ENCODE measurements around the gene SGCD.

Gene SGCD

DNA sequence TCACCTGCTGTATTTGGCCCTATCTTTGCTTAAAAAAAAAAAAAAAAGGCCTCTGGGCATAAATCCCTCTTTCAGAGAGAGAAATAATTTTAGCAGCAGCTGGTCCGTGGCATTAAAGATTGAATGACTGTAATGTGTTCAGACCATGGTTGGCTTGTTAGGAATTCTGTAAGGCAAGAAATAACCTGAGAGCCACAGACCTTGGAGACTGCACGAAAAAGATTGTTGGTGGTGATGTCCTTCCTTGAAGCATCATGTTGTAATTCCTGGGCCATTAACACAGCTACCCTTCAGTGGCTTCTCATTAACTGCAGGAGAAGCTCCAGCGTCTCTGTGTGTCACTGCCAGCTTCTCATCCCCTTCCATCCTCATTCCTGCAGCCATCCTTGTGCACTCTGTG is 79.0 kb downstream of the SGCD start:
- DNase-seq = no peak

DNA sequence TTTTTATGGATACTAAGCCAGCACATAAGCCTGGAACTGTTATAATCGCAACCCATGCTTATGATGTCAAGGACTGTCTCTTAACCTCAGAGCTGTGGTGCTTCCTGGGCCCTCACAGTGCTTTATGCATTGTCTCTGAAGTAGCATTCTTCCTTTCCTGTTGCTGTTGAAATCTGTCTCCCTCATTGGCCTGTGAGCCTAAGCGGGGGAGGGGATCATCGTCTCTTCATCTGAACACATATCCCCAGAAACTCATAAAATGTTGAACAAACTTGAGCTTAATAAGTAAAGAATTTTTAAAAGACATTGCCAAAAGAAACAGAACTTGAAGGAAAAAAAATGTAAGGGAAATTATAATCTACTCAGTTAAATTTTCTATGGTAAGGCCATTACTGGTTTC is 80.3 kb downstream of the SGCD start:
- DNase-seq = no peak

DNA sequence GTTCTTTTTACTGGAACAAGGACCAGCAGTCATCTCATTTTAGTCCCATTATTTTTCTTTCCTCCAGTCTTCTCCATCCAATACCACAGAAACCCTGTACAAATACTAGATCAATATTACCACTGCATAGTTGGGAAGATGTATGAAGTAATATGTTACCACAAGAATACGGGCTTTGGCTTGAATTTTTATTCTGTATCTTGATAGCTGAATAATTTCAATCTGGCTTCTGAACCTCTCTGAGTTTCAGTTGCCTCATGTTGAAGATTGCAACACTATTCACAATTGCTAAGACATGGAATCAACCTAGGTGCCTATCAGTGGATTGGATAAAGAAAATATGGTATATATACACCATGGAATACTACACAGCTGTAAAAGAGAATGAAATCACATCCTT is 82.9 kb downstream of the SGCD start:
- DNase-seq = no peak

DNA sequence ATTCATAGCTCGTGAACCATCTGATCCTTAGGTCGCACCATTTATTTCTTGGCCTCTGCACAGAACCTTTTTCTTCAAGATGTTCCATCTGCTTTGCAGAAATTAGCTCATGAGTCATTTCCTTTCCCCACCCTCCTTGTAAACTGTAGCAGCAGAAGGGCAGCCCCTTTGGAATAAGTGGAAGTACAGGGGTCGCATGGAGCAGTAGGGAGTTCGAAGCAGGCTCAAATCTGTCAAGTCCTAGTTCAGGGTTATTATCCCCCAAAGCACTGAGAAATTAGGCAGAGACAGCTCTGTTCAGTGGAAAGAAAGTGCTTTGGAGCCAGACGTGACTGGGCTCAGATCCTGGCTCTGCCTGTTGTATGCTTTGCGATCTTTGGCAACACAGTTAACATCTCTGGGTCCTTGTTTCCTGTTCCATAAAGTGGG is 84.2 kb downstream of the SGCD start:
- no peak for DNase-seq

DNA sequence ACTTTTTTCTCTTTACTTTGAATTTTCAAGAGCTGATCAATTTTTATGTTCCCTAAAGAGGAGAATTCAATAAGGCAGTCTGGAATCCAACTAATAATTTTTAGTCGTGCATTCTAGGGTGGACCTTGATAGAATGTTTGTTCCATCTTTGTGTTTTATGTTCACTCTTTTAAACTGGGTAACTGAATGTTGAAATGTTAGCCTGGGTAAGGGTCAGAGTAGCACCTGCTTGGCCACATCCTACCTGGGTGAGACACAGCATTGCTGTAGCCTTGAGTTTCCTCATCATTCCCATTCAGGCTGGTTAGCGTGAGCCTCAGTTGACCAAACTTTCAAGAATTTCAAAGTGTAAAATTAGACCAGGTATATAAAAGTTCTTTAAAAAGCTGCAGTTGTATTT is 85.0 kb downstream of the SGCD start:
- DNase-seq = no peak

DNA sequence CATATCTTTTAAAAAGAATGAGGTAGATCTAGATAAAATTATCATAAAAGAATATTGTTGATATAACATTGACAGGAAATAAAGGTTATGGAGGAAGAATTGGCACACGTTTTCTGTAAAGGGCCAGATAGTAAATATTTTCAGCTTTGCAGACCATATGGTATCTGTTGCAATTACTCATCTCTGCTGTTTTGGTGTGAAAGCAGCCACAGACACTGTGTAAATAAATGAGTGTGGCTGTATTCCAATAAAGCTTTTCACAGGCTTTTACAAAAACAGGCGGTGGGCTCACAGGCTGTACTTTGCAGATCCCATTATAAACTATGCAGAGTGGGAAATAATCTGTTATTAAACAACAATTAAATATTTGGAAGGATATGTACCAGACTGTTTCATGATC is 87.4 kb downstream of the SGCD start:
- no peak for DNase-seq

DNA sequence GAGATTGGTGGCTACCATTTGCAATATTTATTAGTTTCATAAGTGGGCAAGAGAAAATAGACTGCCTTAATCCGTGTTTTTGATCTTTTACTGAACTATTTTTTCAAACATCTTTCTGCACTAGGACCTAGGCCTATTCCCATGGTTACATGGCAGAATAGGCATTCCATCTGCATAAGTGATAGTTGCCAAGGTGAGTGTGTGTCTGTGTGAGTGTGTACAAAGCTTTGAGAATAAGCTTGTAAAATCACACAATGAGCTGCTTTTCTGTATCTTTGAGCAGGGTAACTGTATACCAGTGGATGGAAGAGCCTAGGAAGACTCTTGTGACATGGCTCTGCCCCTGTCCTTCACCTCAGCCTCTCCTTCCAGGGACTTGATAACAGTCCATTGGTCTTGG is 92.7 kb downstream of the SGCD start:
- DNase-seq = no peak

DNA sequence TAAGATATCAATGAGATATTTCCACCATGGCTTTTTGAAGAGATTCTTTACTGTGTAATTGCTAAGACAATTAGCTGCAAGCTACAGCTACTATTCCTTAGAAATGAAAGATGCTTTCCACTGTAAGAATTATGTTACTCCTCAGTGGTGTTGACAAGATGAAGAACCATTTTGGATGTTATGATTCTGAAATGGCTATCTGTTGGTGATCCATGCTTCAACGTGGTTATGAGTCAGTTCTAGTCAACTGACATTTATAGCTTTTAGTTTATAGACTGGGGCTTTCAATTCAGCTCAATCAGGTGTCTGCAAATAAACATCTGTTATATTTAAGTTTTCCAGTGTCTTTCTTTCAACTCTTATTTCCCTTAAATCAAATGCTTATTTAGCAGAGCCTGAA is 93.7 kb downstream of the SGCD start:
- DNase-seq = no peak

DNA sequence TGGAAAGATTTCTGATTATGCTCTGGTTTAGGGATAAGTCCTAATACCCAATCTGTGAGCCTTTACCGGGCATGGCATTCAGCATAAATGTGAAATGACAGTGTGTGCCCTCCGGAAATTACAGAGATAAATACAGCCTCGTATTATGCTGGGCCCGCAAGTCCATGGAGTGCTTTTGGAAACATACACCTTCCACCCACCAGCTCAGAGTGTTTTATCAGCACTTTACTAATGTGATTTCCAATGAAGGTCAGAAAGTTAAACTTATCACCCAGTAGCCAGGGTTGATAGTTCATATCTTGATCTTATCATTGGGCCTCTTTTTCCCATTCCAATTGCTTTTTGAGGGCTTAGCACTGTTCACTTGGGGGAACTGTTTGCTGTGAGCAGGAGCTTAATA is 94.8 kb downstream of the SGCD start:
- no peak for DNase-seq

DNA sequence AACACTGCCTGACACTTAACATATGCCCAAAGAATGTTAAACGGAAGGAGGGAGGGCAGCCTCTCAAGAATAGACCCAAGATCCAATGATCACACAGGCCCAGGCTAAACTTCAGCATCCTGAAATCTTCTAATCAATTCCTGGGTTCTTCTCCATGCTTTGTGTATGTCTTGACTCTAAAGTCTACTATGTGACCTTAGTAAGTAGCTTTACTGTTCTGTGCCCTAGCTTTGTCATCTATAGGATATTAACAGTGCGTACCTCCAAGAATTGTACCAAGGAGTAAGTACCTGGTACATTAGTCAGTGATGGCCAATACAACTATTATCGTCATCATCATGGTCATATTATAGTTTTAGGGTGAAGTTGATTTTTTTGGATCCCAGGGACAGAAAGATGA is 96.6 kb downstream of the SGCD start:
- no peak for DNase-seq

DNA sequence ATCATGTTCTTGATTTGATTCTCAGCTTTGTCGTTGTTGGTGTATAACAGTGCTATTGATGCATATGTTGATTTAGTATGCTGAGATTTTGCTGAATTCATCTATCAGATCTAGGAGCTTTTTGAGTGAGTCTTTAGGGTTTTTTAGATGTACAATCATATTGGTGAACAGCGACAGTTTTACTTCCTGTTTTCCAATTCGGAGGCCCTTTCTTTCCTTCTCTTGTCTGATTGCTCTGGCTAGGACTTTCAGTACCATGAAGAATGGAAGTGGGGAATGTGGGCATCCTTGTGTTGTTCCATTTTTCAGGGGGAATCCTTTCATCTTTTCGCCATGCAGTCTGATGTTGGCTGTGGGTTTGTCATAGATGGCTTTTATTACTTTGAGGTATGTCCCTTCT is 100.4 kb downstream of the SGCD start:
- no peak for DNase-seq

DNA sequence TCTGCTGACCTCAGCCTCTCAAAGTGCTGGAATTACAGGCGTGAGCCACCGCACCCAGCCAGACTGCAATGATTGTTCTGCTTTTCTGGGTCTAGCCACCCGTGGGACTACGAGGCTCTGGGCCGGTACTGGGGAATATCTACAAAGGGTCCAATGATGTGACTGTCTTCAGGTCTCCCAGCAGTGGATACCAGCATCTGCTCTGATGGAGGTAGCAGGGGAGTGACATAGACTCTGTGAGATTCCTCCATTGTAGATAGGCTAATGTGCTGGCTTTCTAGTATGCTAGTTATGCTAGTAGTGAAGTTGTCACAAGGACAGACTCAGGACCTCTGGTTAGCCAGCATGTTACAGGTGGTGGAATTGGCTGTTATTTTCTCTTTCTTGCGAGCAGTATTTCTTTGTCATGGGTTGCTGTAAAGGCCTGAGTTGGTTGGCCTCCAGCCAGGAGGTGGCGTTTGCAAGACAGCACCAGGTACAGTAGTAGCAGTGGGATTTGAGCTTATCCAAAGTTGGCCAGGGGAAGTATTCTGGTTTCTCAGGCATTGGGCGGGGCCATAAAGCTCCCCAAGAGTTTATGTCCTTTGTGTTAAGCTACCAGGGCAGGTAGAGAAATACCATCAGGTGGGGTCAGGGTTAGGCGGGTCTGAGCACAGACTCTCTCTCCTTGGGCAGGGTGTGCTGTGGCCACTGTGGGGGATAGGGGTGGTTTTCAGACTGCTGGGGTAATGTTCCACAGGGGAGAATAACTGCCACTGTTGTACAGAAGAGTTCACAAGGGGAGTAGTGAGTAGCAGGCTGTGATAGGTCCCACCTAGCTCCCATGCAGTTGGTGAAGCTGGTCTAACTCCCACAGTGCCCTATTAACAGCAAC is 105.2 kb downstream of the SGCD start:
- DNase-seq = no peak

DNA sequence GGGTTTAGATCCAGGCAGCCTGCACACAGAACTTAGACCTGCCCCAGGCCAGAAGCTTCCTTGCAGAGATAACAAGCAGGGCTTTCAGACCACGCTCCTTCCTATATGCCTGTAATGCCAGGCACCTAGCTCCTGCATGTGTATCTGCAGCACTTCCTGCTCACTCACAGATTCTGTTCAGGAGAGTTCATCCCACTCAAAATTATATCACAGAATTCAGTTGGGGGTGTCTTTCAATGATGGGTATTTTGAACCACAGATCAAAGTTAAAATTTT is 105.8 kb downstream of the SGCD start:
- no peak for DNase-seq

DNA sequence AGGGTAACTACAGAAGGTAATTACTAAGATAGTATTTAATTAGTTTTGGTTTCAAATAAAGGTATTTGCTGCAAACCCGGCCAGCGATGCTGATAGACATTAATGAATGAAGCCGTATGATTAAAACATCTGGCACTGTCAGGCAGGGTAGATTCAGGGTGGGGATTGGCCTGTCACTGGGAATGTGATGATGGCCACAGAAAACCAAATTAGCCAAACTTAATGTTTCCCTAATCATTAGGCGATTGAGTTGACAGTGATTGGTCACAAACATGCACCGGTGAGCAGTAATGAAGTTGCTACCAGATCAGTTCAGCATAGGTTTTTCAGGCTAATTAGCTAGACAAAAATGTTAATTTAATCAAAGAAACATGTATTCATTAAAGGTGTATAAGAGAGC is 107.5 kb downstream of the SGCD start:
- no peak for DNase-seq

DNA sequence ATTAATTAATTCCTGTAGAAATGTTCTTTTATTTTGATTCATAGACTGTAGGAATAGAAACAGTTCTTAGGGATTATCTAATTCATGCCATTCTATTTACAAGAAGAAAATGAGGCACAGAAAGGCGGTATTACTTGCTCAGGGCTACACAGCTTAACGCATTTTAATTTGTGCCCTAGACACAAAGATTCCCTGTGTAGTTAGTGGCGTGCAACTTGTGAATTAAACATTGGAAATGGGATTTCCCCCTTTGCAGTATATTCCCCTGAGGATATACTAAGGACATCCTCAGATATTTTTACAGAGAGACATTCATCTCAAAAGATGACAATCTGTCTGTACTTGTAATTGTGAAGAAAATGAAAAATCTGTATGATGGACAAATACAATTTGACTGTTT is 108.1 kb downstream of the SGCD start:
- no peak for DNase-seq

DNA sequence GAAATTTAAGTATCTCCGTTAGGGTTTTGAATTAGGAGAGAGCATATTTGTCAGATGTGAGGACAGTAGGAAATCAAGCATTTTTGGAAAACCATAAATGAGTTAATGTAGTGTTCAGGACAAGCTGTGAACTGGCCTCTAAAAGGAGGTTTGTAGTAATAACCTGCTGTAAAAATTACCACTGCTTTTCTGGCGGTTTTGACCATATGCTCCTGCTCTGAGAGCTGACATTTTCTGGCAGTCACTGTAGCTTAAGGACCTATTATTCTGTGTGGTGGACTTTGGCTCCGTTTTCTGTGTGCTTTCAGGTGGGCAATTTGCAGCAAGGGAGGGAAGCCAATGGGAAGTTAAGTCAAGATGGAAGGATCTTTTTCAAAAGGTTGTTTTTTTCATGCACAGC is 111.1 kb downstream of the SGCD start:
- no peak for DNase-seq

DNA sequence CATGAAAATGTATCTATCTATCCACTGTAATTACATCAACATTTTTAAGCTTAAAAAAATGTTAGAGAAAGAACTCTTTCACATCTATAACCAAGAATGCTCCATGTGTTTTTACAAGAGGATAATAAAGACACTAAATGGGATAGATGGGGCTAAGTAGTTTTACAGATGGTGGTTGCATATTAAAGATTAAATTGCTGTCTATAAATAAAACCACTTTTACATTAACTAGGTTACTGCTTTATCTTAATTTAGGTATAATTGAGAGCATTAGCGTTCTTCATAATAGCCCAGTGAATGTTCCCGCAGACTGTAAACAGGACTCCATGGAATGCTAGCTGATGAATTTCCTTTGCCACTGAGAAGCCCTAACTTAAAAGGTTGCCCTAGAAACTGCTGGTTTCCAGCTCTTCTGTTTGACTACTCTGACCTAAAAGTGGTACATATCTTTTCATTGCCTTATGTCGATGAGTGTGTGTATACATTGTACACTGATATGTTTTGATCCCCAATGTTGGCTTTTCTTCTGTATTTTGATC is 117.9 kb downstream of the SGCD start:
- DNase-seq = no peak

DNA sequence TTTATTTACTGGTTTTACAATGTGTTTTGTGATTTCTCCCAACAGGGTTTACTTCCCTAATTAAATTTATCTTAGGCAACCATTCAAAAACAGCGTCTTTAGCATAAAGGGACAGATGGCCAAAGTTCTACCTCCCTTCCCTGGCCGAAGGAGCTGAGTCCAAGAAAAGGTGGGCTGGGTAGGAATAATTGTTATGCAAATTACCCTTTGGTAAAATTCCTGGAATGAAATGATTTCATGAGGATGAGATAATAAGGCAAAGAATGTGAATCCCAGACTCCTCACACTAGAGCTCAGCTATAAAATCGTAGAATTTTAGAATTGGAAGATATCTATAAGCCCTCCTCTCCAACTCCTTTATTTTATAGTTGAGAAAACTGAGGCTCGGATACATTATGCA is 119.6 kb downstream of the SGCD start:
- no peak for DNase-seq

DNA sequence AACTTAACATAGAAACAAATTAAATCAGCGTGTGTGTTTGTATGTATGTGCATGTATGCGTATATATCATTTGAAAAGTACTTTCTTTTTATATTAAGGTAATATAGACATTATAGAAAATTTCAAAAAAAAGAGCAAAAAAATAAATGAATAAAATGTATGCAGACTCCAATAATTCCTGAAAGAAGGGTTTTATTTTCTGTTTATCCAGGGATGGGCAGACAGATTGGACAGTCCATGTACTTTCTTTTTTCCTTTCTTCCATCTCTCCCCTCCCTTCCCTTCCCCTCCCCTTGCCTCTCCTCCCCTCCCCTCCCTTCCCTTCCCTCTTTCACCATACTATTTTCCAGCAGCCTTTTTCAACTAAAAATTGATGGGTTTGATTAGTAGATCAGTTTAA is 123.8 kb downstream of the SGCD start:
- DNase-seq = no peak

DNA sequence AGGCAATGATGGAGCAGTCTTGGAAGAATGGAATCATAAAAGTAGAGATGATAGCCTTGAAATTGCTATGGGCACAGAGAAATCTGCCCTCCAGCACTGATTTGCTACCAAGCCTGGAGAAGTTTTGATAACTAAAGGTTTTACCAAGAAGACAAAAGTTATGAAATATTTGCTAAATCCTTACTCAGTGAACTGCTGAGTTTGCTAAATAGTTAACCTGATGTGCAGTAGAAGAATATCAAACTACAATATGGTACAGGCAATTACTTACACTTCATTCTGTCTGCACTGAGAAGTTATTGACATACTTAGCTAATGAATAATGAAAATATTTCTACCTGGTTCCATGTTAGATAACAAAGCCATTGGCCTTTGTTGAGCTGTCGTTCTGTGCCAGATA is 124.5 kb downstream of the SGCD start:
- no peak for DNase-seq

DNA sequence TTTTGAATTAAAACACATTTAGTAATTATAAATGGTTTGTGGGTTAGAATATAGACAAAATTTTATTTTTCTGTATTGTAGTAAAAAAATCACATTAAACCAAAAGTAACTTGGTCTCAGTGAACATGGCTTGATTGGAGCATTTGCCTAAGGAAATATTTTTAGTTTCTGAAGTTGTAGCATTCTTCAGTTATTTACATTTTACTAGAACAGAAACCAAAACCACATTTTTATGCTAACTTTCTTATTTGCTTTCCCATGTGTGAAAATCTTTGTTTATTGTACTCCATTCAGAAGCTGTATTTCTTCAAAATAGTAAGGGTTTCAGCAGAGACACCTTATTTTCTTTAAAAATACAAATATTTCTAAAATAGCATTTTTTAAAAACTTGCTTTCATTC is 129.9 kb downstream of the SGCD start:
- no peak for DNase-seq

DNA sequence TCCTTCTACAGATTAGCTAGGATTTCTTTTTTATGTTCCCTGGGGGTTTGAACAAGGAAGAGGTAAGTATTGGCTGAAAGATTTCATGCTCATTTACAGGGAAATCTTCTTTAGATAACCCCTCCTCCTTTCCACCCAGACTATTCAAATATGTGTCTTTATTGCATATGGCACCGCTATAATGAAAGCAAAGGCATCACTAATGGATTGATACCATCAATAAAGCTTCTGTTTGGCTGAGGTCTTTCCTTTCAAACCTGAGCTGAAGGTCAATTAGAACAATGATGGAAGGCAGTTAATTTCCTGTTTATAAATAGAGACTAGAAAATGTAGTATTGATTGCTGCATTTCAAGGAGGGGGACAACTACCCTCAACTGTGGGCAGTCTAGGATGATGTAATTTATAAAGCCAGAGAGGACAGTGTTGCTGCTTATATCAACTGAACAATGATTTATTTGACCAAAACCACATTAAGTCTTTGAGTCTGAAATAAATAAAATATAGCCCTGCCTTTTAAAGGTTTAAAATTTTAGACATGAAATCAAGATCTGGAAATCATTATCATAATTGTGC is 132.9 kb downstream of the SGCD start:
- no peak for DNase-seq

DNA sequence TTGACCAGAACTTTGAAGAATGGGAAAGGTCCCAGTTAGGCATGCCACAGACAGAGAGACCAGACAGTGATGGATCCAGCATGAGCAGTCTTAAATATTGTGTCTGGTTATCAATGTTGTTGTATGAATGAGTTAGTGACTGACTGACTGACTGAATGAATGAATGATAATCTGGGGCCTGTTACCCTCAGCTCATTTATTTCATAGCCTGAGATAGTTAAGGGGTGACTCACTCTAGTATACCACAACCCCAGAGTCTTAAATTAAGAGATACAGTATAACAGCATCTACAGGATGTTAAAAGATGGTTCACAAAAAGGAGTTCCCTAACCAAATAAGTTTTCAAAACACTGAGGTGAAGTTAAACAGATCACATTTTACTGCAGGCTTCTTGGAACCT is 133.5 kb downstream of the SGCD start:
- DNase-seq = no peak

DNA sequence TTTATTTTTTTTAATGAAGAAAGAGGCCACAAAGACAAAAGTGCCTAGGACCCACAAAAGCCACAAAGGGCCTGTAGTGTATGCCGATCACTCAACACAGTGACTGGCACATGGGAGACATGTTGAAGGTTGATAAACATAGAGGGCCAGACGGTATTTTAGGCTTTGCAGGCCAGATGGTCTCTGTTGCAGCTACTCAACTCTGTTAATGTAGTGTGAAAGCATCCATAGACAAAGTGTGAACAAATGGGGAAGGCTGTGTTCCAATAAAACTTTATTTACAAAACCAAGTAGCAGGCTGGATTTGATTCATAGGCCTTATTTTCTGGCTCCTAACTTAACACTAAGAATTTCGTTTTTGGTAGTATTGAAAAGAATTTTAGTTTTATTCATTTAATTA is 139.9 kb downstream of the SGCD start:
- DNase-seq = no peak

DNA sequence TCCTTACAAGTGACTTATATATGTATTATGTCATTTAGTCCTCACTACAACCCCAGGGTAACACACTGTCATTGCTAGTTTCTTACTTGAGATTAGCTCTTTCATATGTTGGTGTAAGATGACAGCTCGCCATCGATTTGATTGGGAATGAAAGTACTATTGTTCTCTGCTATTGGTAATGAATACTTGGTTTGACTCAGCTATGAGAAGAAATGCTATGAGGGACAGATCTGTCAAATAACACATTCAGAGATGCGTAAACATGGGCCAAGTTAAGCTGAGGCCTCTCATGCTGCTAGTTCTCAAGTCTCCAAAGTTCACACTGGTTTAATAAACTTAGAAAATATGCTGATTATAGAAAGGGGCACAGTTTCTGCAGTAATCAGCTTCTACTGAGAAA is 142.7 kb downstream of the SGCD start:
- DNase-seq = no peak

Data from stimulated activated CD4-positive, alpha-beta T cell treated with anti-CD3 and anti-CD28 coated beads, Interleukin-4, amount 100 ng/mL, for 1 hour (primary cell).